ENCODE data around the gene DCP1A.

- TF ChIP-seq POLR2A (IDR thresholded peaks at IDR 0.05) = no peak
- TF ChIP-seq, protein P1, sequence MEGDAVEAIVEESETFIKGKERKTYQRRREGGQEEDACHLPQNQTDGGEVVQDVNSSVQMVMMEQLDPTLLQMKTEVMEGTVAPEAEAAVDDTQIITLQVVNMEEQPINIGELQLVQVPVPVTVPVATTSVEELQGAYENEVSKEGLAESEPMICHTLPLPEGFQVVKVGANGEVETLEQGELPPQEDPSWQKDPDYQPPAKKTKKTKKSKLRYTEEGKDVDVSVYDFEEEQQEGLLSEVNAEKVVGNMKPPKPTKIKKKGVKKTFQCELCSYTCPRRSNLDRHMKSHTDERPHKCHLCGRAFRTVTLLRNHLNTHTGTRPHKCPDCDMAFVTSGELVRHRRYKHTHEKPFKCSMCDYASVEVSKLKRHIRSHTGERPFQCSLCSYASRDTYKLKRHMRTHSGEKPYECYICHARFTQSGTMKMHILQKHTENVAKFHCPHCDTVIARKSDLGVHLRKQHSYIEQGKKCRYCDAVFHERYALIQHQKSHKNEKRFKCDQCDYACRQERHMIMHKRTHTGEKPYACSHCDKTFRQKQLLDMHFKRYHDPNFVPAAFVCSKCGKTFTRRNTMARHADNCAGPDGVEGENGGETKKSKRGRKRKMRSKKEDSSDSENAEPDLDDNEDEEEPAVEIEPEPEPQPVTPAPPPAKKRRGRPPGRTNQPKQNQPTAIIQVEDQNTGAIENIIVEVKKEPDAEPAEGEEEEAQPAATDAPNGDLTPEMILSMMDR (IDR thresholded peaks at IDR 0.05) = no peak
Measured at GRCh38 chr3:53273146-53273670, 74.1 kb downstream of the DCP1A start.
